ENCODE results near the gene MAL.
"Not testable (repeated sequence)": the region's sequence is repeated elsewhere in the genome, so short reads cannot be mapped to it uniquely, and the experiment has no call there.

MAL gene

GRCh38 chr2:95034818-95035217 is 9.3 kb downstream of the MAL start:
- DNase-seq, result no peak

GRCh38 chr2:95036596-95037383 is 11.3 kb downstream of the MAL start:
- no peak for DNase-seq

DNA sequence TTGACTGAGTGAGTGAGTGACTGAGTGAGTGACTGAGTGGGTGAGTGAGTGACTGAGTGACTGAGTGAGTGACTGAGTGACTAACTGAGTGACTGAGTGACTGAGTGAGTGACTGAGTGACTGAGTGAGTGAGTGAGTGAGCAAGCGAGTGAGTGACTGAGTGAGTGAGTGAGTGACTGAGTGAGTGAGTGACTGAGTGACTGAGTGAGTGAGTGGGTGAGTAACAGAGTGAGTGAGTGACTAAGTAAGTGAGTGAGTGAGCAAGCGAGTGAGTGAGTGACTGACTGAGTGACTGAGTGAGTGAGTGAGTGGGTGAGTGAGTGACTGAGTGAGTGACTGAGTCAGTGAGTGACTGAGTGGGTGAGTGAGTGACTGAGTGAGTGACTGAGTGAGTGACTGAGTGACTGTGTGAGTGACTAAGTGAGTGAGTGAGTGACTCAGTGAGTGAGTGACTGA is 11.9 kb downstream of the MAL start:
- DNase-seq, result no peak

DNA sequence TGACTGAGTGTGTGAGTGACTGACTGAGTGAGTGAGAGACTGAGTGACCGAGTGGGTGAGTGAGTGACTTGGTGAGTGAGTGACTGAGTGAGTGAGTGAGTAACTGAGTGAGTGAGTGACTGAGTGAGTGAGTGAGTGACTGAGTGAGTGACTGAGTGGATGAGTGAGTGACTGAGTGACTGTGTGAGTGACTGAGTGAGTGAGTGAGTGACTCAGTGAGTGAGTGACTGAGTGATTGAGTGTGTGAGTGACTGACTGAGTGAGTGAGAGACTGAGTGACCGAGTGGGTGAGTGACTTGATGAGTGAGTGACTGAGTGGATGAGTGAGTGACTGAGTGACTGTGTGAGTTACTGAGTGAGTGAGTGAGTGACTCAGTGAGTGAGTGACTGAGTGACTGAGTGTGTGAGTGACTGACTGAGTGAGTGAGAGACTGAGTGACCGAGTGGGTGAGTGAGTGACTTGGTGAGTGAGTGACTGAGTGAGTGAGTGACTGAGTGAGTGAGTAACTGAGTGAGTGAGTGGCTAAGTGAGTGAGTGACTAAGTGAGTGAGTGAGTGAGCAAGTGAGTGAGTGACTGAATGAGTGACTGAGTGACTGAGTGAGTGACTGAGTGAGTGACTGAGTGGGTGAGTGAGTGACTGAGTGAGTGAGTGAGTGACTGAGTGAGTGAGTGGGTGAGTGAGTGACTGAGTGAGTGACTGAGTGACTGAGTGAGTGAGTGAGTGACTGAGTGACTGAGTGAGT is 12.5 kb downstream of the MAL start:
- not testable (repeated sequence) for DNase-seq

DNA sequence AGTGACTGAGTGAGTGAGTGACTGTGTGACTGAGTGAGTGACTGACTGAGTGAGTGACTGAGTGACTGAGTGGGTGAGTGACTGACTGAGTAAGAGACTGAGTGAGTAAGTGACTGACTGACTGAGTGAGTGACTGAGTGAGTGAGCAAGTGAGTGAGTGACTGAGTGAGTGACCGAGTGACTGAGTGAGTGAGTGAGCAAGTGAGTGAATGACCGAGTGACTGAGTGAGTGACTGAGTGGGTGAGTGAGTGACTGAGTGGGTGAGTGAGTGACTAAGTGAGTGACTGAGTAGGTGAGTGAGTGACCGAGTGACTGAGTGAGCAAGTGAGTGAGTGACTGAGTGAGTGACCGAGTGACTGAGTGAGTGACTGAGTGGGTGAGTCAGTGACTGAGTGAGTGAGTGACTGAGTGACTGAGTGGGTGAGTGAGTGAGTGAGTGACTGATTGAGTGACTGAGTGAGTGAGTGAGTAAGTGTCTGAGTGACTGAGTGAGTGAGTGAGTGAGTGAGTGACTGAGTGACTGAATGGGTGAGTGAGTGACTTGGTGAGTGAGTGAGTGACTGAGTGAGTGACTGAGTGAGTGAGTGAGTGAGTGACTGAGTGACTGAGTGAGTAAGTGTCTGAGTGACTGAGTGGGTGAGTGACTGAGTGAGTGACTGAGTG is 13.3 kb downstream of the MAL start:
- DNase-seq, result no peak

DNA sequence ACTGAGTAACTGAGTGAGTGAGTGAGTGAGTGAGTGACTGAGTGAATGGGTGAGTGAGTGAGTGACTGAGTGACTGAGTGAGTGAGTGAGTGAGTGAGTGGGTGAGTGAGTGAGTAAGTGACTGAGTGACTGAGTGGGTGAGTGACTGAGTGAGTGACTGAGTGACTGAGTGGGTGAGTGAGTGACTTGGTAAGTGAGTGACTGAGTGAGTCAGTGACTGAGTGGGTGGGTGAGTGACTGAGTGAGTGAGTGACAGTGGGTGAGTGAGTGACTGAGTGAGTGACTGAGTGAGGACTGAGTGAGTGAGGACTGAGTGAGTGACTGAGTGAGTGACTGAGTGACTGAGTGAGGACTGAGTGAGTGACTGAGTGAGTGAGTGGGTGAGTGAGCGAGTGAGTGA is 13.9 kb downstream of the MAL start:
- no peak for DNase-seq

- no peak for DNase-seq
These were observed 14.5 kb downstream of the MAL start for GRCh38 chr2:95039978-95040377.

- no peak for DNase-seq
These were observed 14.9 kb downstream of the MAL start for GRCh38 chr2:95040426-95040825.

DNA sequence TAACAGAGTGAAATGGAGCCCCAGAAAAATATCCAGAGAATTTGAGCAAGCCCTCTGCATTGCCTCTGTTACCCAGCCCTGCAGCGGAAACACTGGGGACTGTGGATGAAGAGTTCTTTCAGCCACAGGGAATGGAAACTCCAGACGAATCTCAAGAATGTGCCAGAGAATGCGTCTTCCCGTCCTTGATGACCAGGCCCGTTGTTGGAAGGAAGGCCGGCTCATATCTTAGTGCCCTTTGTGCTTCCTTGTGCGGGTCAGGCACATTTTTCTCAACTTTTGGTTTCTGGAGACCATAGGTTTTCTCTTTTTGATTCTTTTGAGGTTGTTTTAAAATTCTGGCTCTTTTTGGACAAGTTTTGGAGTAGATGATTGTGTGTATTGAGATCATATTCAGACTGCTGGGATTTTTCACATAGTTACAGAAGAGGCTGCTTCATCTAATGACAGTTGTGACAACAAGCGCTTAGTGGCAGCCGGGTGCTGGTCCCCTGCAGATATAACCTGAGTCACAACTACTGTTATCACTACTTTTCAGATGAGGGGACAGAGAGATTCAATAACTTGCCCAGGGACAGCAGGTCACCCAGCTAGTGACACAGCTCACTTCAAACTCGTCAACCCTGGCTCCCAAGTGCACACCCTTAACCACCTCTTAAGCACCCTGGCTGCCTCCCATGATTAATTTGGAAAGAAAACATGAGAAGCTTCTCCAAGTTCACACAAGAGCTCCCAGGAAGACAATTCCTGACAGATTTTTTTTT is 15.7 kb downstream of the MAL start:
- no peak for DNase-seq

DNA sequence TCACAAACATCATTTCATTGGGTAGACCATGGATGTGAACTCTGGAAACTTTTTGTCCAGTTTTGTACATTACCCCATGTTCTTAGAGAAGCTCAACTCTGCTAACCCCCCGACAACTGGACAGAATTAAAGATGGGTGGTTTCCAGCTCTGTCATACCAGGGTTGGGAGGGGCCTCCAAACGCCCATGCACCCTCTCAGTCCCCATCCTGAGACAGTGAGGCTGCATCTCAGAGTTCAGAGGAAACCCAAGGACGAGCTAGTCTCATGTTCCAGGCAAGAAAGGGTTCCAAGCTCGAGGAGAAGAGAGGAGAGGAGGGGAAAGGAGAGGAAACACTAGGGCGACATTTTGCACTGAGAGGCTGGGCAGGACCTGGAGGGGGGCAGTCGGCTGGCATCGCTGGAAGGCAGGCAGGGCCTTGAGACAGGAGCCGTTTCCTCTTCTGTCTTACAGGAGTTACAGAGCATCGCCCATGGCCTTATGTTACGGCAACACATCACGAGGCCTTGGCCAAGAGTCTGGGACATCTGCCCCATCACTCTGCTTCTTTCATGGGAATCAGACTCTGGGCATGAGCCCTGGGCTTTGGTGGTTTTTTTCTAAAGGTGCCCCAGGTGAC is 16.4 kb downstream of the MAL start:
- DNase-seq, result no peak

- DNase-seq, result no peak
These were observed 17.2 kb downstream of the MAL start for GRCh38 chr2:95042472-95043271.

- DNase-seq, result peak; percentile 61
These were observed 18.0 kb downstream of the MAL start for GRCh38 chr2:95043300-95044093.

DNA sequence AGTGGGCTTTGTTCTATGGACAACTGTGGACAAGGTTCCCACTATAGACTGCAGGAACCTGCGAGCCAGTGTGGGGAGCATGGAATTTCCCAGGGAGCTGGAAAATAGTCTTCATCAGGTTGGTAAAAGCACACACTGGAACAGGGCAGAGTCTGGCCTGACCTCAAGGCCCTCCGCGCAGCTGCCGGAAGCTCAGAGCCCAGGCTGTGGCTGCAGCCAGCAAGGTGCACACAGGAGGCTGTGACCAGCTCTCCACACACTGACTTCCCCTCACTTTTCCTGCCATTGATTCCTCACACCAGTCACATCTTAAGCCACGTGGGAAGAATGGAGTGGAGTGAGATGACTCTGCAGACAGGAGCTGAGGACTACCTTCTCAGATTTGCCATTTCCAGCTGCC is 19.1 kb downstream of the MAL start:
- DNase-seq, result no peak

- DNase-seq, result no peak
These were observed 21.0 kb downstream of the MAL start for GRCh38 chr2:95046371-95047112.

- DNase-seq, result no peak
These were observed 22.4 kb downstream of the MAL start for GRCh38 chr2:95047629-95048510.

DNA sequence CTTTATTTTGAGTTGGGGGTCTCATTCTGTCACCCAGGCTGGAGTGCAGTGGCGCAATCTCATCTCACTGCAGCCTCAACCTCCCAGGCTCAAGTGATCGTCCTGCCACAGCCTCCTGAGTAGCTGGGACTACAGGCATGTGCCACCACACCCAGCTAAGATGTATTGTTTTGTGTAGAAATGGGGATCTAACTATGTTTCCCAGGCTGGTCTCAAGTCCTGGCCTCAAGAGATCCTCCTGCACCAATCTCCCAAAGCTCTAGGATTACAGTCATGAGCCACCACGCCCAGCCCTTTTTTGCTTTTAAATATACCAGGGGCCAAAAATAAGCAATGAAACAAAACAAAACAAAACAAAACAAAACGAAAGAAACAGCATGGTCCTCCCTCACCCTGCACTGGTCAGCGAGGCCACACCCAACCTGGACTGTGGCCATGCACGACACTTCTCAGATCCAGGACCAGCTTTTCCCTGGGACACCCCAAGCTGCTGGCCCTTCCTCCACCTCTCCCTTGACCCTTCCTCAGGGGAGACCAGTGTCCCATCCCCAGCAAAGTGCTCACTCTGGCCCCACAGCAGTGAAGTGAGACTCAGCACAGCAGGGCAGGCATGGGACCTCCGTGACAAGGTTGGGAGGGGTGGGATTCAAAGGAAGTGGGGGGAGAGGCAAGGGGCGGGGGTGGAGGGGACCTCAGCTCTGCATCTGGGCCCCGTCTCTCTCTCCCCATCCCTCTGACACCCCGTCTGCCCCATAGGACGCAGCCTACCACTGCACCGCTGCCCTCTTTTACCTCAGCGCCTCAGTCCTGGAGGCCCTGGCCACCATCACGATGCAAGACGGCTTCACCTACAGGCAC is 23.5 kb downstream of the MAL start:
- no peak for DNase-seq

DNA sequence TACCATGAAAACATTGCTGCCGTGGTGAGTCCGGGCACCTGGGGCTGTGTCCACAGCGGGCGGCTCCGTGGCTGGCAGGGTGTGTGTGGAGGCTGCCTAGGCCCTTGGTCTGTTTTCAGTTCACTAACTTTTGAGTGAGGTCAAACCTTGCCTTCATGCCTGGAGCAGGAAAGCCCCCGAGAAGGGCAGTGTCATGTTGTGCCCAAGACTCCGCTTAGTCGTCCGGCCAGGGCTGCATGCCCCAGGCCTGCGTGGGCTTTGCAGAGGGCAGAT is 24.1 kb downstream of the MAL start:
- no peak for DNase-seq

DNA sequence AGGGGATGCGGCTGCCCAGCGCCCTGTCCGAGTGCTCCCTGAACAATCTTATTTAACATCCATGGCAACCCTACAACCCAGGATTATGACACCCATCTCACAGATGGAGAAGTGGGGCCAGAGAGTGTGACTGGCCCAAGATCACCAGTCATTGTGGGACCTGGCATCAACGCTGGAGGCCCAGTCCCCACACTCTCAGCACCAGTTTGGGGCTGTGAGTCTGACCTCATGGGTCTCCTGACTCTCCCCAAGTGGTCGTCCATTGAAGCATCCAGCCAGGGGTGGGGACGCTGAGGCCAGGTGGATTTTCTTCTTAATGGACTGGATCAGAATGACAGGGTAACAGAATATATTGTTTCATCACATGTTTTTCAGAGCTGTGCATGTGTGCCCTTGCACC is 24.5 kb downstream of the MAL start:
- DNase-seq, result no peak

Measured in fibroblast of skin of right biceps (primary cell).